GM21528 (cell line): ENCODE data around the gene PUM1.
"Not testable (repeated sequence)": the region's sequence is repeated elsewhere in the genome, so short reads cannot be mapped to it uniquely, and the experiment has no call there.

ENCODE experiments used
- ATAC-seq: cut with Tn5 transposase; IDR thresholded peaks from one replicate; pipeline ENCODE4 v1.9.1; 2021; ENCODE audit warnings: mild to moderate bottlenecking, moderate library complexity; ENCODE audit not compliant: unreplicated experiment, low FRiP score

The PUM1 gene

GRCh38 chr1:31000301-31000700 lies 65.2 kb downstream of the PUM1 start:
- no peak for ATAC-seq

DNA sequence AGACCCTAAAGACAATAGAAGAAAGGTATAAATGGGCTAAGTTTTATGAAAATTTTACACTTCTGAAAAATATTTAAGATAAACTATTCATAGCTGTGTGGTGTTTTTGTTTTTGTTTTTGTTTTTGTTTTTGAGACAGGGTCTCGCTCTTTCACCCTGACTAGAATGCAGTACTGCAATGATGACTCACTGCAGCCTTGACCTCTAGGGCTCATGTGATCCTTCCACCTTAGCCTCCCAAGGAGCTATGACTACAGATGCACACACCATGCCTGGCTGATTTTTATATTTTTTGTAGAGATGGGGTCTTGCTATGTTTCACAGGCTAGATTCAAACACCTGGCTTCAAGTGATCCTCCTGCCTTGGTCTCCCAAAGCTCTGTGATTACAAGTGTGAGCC lies 66.6 kb downstream of the PUM1 start:
- no peak for ATAC-seq

- ATAC-seq = no peak
Observed at GRCh38 chr1:30998171-30998570, 67.3 kb downstream of the PUM1 start.

DNA sequence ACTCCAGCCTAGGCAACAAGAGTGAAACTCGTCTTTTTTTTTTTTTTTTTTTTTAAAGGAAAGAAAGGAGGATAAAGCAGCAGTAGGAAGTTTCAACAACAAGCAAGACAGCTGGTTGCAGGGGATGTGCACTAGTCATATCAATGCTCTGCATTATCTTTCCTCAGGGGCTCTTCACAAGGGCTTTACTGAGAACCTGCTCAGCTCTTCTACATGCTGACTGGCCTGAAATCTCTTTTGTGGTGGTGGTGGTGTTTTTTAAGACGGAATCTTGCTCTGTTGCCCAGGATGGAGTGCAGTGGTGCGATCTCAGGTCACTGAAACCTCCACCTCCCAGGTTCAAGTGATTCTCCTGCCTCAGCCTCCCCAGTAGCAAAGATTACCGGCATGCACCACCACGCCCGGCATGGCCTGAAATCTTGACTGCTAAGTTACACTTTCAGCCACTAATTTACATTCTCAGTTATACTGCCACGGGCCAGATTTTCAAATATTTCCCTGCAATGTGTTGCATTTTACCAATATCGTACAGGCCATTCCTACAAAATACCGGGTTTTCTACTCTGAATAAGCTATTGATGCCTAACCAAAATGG lies 68.0 kb downstream of the PUM1 start:
- ATAC-seq = no peak

DNA sequence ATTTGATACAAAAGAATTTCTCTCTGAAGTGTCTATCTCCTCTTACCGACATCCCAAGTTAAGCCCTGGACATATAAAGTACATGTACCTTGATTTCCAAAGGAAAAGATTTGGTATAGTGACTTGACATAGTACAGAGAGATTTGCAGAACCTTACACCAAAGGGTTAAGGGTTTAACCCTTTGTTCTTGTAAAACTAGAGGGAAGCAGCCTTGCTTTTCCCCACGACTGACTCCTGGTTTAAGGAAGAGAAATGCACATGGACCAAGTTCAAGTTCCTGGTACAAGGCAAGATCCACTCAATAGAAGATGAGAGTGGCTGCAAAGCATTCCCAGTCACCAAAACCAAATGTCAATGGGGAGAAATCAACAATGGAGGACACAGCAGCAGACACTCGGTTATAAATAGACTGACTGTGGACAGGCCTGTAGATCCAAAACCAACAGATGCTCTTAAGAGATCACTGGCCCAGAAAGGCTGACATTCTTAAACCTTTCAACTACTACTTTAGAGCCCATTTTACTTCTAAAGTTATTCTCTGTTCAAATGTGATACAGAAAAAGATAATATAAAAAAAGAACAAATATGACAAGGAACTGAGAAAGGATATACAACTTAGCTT lies 69.4 kb downstream of the PUM1 start:
- ATAC-seq = no peak

GRCh38 chr1:30991862-30992606 lies 73.5 kb downstream of the PUM1 start:
- no peak for ATAC-seq

GRCh38 chr1:30990591-30990990 lies 74.9 kb downstream of the PUM1 start:
- no peak for ATAC-seq

DNA sequence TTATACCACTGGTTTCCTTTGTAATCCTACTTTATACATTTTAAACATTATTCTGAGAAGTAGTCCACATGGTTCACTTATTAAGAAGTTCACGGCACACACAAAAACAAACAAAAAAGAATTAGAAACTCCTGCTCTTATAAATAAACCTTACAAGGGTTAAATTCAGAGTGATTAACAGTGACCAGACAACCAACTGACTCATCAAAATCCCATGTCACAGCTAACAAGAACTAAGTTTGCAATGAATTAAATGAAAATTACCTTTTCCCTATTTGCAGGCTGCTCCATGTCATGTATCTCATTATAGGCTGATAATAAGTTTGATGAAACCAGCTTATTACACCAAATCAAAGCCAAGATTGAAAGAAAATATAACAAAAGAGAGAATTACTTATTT lies 77.5 kb downstream of the PUM1 start:
- ATAC-seq = no peak

DNA sequence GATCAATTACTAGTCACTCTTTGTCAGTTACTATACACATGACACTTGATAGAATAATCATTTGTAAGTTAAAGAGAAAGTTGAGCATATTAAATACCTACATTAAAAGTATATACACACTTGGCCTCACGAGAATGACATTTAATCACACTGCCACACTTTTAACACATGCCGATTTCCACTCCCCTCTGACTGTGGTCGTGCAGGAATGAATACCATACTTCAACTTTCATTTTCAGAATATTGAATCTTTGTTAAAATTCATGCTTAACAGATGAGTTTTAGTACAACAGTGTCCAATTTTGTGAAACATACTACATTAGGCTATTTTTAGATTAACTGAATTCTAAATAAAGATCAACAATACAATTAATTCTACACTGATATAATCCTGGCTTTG lies 78.8 kb downstream of the PUM1 start:
- ATAC-seq = no peak

DNA sequence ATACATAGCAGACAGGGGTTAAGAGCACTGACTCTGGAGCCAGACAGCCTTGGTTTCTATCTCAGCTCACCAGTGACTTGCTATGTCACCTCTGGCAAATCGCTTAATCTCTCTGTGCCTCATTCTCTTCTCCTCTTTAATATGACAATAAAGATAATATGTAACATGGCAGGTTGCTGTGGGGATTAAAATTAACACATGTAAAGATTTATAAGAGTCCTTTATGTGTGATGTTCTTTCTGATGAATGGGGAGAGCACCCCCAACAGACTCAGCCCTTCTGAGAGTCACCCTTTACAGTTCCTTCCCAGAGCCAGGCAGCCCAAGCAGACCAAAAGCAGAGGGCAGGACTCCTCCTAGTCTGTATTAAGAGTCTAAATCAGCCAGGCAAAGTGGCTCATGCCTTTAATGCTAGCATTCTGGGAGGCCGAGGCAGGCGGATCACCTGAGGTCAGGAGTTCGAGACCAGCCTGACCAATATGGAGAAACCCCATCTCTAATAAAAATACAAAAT lies 80.5 kb downstream of the PUM1 start:
- no peak for ATAC-seq

- ATAC-seq = no peak
Observed at GRCh38 chr1:30984165-30984889, 81.2 kb downstream of the PUM1 start.

DNA sequence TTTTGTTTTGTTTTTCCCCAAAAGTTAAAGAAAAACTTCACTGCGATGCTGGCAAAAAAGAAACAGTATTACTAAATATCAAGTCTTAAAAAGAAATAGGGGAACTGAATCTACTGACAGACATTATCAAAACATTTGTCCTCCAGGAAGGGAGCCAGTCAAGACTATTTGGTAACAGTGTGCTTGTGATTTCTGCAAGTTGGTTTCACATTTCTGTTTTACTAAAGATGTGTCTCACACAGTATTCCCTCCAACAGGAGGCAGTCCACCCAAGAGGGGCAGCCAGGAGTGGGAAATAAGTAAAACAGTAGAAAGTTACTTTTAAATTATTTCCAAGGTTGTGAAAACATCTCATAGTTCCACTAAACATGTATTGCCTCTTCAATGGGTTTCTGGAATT lies 82.6 kb downstream of the PUM1 start:
- no peak for ATAC-seq

DNA sequence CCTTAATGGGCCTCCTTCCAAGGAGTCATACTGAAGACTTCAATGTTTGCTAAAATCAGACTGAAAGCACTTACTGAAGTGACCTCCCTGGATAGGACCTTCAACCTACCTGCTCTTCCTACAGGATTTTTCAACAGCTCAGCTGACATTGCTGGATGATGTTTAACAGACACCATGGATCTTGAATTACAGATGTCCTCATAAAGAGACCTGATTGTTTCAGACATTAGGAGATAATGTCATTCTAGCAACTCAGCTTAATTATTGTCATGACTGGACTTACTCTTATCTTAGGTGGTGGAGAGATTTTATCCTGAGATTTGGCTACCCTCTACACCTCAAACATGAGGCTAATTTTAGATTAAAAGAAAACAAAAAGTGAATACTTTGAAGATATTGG lies 83.1 kb downstream of the PUM1 start:
- no peak for ATAC-seq

DNA sequence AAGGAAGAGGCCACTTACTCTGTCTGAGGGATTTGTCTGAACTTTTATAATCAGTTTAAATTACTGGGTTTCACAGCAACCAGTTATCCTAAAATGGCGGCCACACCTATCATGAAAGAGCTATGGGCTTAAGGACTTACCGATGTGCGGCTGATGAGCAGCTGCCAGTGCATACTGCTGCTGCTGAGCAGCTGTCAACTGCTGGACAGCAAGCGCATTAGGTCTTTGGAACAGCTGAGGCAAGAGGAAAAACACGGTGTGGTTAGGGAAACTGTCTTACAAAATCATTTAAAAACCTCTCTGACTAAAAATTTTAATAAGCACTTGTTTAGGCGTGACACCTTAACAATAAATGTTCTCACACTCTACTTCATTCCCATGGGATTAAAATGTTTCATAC lies 84.3 kb downstream of the PUM1 start:
- ATAC-seq = no peak

GRCh38 chr1:30977511-30977910 lies 88.0 kb downstream of the PUM1 start:
- no peak for ATAC-seq

- ATAC-seq = no peak
Observed at GRCh38 chr1:30977105-30977504, 88.4 kb downstream of the PUM1 start.

DNA sequence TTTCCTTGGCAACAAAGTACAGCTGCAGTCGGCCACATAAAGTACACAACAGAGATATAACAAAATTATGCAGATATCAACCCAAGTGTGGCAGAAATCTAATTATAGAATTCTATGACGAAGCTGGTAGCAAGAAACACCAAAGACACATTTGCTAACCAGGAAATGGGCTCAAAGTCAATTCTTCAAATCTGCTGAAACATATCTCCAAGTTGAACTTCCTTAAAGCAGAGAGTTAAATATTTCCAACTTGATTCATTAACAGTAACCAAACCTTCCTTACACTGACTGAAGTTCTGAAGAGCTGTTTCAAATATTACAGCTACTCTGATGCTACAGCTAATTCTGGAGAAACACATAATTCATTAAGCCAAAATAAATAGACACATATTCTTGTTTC lies 89.4 kb downstream of the PUM1 start:
- ATAC-seq = no peak

- ATAC-seq = no peak
Observed at GRCh38 chr1:30975217-30975616, 90.3 kb downstream of the PUM1 start.

DNA sequence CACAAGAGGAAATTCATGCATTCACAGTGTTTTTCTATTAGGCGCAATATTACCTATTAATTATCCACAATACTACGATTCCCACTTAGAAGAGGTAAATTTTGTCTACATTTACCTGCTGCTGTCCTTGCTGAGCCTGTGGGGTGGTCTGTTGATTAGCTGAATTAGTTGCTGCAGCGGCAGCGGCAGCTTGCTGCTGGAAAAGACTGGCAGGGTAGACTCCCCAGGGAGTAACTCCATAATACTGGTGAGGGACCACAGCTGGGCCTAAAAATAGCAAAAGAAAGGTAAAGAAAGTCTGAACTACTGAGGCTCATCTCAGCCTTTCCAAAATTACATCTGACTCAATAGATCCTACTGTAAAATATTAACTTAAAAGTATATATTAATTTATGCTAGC lies 91.0 kb downstream of the PUM1 start:
- no peak for ATAC-seq

GRCh38 chr1:30972349-30972748 lies 93.2 kb downstream of the PUM1 start:
- not testable (repeated sequence) for ATAC-seq

GRCh38 chr1:30971496-30971895 lies 94.0 kb downstream of the PUM1 start:
- ATAC-seq = no peak
